ENCODE data around the gene MED6. TPM values are rescaled to one million over a fixed set of nuclear protein-coding genes. Genes with fewer than 3 reads are reported as not detected.

Gene MED6
- polyA plus RNA-seq, 1 donor (not counting 4 experiments of a cell fraction or from before 2014, with no cell fraction given), result 52.6 TPM

DNA sequence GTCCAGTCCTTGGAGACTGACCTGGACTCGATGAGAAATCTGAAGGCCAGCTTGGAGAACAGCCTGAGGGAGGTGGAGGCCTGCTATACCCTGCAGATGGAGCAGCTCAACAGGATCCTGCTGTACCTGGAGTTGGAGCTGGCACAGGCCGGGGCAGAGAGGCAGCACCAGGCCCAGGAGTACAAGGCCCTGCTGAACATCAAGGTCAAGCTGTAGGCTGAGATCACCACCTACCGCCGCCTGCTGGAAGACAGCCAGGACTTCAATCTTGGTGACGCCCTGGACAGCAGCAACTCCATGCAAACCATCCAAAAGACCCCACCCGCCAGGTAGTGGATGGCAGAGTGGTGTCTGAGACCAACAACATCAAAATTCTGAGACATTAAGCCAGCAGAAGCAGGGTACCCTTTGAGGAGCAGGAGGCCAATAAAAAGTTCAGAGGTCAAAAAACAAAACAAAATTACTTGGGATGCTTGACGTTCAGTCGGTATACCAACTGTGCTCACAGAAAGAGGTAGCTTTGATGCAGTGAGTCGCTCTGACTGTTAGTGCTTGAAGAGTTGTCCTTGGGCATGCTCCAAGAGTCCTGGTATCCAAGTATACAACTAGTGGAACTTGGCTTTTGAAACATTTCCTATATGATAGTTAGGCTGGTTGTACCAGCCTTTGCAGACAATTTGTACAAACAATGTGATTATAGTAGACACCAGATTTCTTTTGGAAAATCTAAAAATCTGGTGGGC lies 4.8 kb downstream of the MED6 start:
- Histone ChIP-seq H3K4me3 (ENCODE audit: control insufficient read depth in 2 of 3, extremely low read depth in 1 of 3, insufficient read depth in 2 of 3, low read depth in 1 of 3, low read length in 3 of 3) (no peak overlapping the region), H3K9ac (ENCODE audit: control insufficient read depth, extremely low read depth, insufficient read depth, low read length) (no peak overlapping the region), H3K36me3 (ENCODE audit: control insufficient read depth in 2 of 2, extremely low read depth in 1 of 2, insufficient read depth in 2 of 2, low read length in 2 of 2) (peaks cover 21 to 25% of the 10 kb centered on the region in 2 experiments), H3K4me1 (ENCODE audit: control insufficient read depth, extremely low read depth, insufficient read depth, low read length) (peaks cover 8% of the 10 kb centered on the region), H3K9me3 (ENCODE audit: control insufficient read depth, low read depth, low read length) (no peaks in the 10 kb centered on the region), H3K4me2 (ENCODE audit: control insufficient read depth, extremely low read depth, insufficient read depth, low read depth, low read length) (no peak overlapping the region), H3K27me3 (ENCODE audit: control insufficient read depth, extremely low read depth, insufficient read depth, low read length) (no peaks in the 10 kb centered on the region), H3K27ac (ENCODE audit: control insufficient read depth, insufficient read depth, low read length) (no peak overlapping the region), H3K9me1 (ENCODE audit: control insufficient read depth, extremely low read depth, insufficient read depth, low read length) (no peaks in the 10 kb centered on the region), H3K79me2 (ENCODE audit: control insufficient read depth, insufficient read depth, low read length) (peaks cover 59% of the 10 kb centered on the region), H2AFZ (ENCODE audit: control insufficient read depth, low read length) (no peak overlapping the region), H4K20me1 (ENCODE audit: control insufficient read depth, extremely low read depth, insufficient read depth, low read length) (no peaks in the 10 kb centered on the region)
- dilution Hi-C loops (cut with MboI; ENCODE audit: extremely low pct_ligation_motif_present, low sequenced_read_pairs), result no loop called here
- TF ChIP-seq EZH2 (IDR thresholded peaks at IDR 0.05; ENCODE audit: low read length), result no peak
- TF ChIP-seq, protein P1, sequence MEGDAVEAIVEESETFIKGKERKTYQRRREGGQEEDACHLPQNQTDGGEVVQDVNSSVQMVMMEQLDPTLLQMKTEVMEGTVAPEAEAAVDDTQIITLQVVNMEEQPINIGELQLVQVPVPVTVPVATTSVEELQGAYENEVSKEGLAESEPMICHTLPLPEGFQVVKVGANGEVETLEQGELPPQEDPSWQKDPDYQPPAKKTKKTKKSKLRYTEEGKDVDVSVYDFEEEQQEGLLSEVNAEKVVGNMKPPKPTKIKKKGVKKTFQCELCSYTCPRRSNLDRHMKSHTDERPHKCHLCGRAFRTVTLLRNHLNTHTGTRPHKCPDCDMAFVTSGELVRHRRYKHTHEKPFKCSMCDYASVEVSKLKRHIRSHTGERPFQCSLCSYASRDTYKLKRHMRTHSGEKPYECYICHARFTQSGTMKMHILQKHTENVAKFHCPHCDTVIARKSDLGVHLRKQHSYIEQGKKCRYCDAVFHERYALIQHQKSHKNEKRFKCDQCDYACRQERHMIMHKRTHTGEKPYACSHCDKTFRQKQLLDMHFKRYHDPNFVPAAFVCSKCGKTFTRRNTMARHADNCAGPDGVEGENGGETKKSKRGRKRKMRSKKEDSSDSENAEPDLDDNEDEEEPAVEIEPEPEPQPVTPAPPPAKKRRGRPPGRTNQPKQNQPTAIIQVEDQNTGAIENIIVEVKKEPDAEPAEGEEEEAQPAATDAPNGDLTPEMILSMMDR (optimal IDR thresholded peaks at IDR 0.05 in 1 of 3, IDR thresholded peaks at IDR 0.05 in 1 of 3, conservative IDR thresholded peaks at IDR 0.05 in 1 of 3; ENCODE audit: extremely low read depth in 1 of 3, insufficient read depth in 2 of 3, low read length in 3 of 3), result no peak
- DNase-seq (ENCODE audit: low read depth, low spot score), result no peak
- FAIRE-seq, result no peak

DNA sequence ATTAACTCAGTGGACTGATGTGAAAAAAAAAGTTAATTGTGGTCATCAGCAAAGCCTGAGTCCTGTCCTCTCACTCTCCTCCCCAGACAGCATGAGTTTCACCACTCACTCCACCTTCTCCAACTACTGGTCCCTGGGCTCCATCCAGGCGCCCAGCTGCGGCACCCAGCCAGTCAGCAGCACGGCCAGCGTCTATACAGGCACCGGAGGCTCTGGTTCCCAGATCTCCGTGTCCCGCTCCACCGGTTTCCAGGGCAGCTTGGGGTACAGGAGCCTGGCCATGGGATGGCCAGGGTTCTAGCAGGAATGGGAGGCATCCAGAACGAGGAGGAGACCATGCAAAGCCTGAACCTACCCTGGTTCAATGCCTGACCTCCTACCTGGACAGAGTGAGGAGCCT lies 6.0 kb downstream of the MED6 start:
- Histone ChIP-seq H3K27me3 (ENCODE audit: control insufficient read depth, extremely low read depth, insufficient read depth, low read length) (no peaks in the 10 kb centered on the region), H3K4me3 (ENCODE audit: control insufficient read depth in 2 of 3, extremely low read depth in 1 of 3, insufficient read depth in 2 of 3, low read depth in 1 of 3, low read length in 3 of 3) (no peak overlapping the region), H3K9me3 (ENCODE audit: control insufficient read depth, low read depth, low read length) (no peaks in the 10 kb centered on the region), H3K27ac (ENCODE audit: control insufficient read depth, insufficient read depth, low read length) (no peak overlapping the region), H3K79me2 (ENCODE audit: control insufficient read depth, insufficient read depth, low read length) (peaks cover 49% of the 10 kb centered on the region), H3K4me1 (ENCODE audit: control insufficient read depth, extremely low read depth, insufficient read depth, low read length) (peaks cover 7% of the 10 kb centered on the region), H3K36me3 (ENCODE audit: control insufficient read depth in 2 of 2, extremely low read depth in 1 of 2, insufficient read depth in 2 of 2, low read length in 2 of 2) (peaks cover 24 to 27% of the 10 kb centered on the region in 2 experiments), H4K20me1 (ENCODE audit: control insufficient read depth, extremely low read depth, insufficient read depth, low read length) (no peaks in the 10 kb centered on the region), H3K9me1 (ENCODE audit: control insufficient read depth, extremely low read depth, insufficient read depth, low read length) (no peaks in the 10 kb centered on the region), H2AFZ (ENCODE audit: control insufficient read depth, low read length) (no peak overlapping the region), H3K4me2 (ENCODE audit: control insufficient read depth, extremely low read depth, insufficient read depth, low read depth, low read length) (no peak overlapping the region), H3K9ac (ENCODE audit: control insufficient read depth, extremely low read depth, insufficient read depth, low read length) (no peak overlapping the region)
- dilution Hi-C loops (cut with MboI; ENCODE audit: extremely low pct_ligation_motif_present, low sequenced_read_pairs), result no loop called here
- no peak for FAIRE-seq
- no peak for DNase-seq (ENCODE audit: low read depth, low spot score)
- TF ChIP-seq, protein P1 (optimal IDR thresholded peaks at IDR 0.05 in 1 of 3, IDR thresholded peaks at IDR 0.05 in 1 of 3, conservative IDR thresholded peaks at IDR 0.05 in 1 of 3; ENCODE audit: extremely low read depth in 1 of 3, insufficient read depth in 2 of 3, low read length in 3 of 3), result no peak
- no peak for TF ChIP-seq EZH2 (IDR thresholded peaks at IDR 0.05; ENCODE audit: low read length)
